HepG2 (cell line): ENCODE measurements around the gene POLR1C. TPM values are rescaled to one million over a fixed set of nuclear protein-coding genes. Genes with fewer than 3 reads are reported as not detected.

ENCODE experiments used
- ATAC-seq: fragments of 200-7000 bp; cut with Tn5 transposase; 3 replicates; pipeline ENCODE4 v1.9.1; 2020; ENCODE audit warnings: mild to moderate bottlenecking, moderate library complexity
- BruUV-seq: library from RNA; stranded (reverse); fragments of 400-500 nt; replicated peaks from 2 replicates; lab custom pipeline; 2021; lab: Mats Ljungman, UMichigan
- CTCF ChIA-PET: fragments of 300-600 bp; formaldehyde crosslinking; extraction: SDS; loops from one replicate; lab custom pipeline; 2021; ENCODE audit warnings: low total read pairs, inconsistent platforms, low intra/inter-chr PET ratio; lab: Yijun Ruan, JAX
- POLR2A ChIA-PET: fragments of 350-600 bp; sonication (Branson Sonifier 250); formaldehyde crosslinking; loops from one replicate; lab custom pipeline; 2020; ENCODE audit warnings: antibody characterized with exemption, inconsistent platforms; lab: Yijun Ruan, JAX
- DNase-seq: peaks from one replicate; pipeline ENCODE4 v3.0.0-alpha.2; 2015; ENCODE audit warnings: low spot score
- FAIRE-seq: peaks from 3 replicates; lab custom pipeline; 2011; peaks lifted over from hg19 to GRCh38; lab: Jason Lieb, UNC
- H2AFZ ChIP-seq: one replicate; pipeline ENCODE4 v1.6.1; 2011; ENCODE audit warnings: low read length, inconsistent platforms
- H3K27ac ChIP-seq: fragments of 300-600 bp; 3 replicates; pipeline ENCODE4 v1.8.0; 2011; ENCODE audit warnings: mixed run types, mild to moderate bottlenecking, mixed read lengths, low read length, inconsistent platforms; ENCODE audit not compliant: insufficient read depth; ENCODE audit errors: extremely low read length
- H3K27me3 ChIP-seq, 2 experiments: fragments of 200-600 bp in 1 of 2; 2 replicates in 1 of 2; 3 replicates in 1 of 2; pipeline versions ENCODE4 v1.6.0 to v1.8.0; 2011; ENCODE audit warnings: low read length in 2 of 2, mild to moderate bottlenecking in 2 of 2, moderate library complexity in 2 of 2, inconsistent platforms in 1 of 2; ENCODE audit not compliant: insufficient read depth in 2 of 2, control insufficient read depth in 1 of 2
- H3K36me3 ChIP-seq, 2 experiments: fragments of 200-600 bp in 1 of 2; replicated peaks in 1 of 2; 2 replicates in 1 of 2; 3 replicates in 1 of 2; pipeline versions ENCODE4 v1.5.1 to v1.8.0; 2011; ENCODE audit warnings: low read length in 2 of 2, inconsistent platforms in 1 of 2; ENCODE audit not compliant: insufficient read depth in 2 of 2, control insufficient read depth in 1 of 2
- H3K4me1 ChIP-seq: 2 replicates; pipeline ENCODE4 v1.5.1; 2012; ENCODE audit warnings: low read length, inconsistent platforms; ENCODE audit not compliant: insufficient read depth
- H3K4me2 ChIP-seq: 2 replicates; pipeline ENCODE4 v1.6.0; 2011; ENCODE audit warnings: low read depth, low read length, inconsistent platforms
- H3K4me3 ChIP-seq, 3 experiments: fragments of 200-600 bp in 1 of 3; sonication (generic), shearing (Covaris generic) in 1 of 3; replicated peaks in 1 of 3; 2 replicates each; pipeline ENCODE4 v1.5.1; 2011 to 2016; ENCODE audit warnings: low read length in 3 of 3, inconsistent platforms in 2 of 3, low read depth in 2 of 3, mild to moderate bottlenecking in 2 of 3, control low read depth in 1 of 3, mixed read lengths in 1 of 3; ENCODE audit not compliant: insufficient read depth in 1 of 3
- H3K79me2 ChIP-seq: one replicate; pipeline ENCODE4 v1.6.1; 2011; ENCODE audit warnings: low read length, inconsistent platforms; ENCODE audit not compliant: insufficient read depth
- H3K9ac ChIP-seq: 2 replicates; pipeline ENCODE4 v1.6.0; 2011; ENCODE audit warnings: mild to moderate bottlenecking, low read depth, low read length, inconsistent platforms; ENCODE audit not compliant: insufficient read depth
- H3K9me3 ChIP-seq: 2 replicates; pipeline ENCODE4 v1.5.1; 2012; ENCODE audit warnings: mild to moderate bottlenecking, low read length
- H4K20me1 ChIP-seq: 2 replicates; pipeline ENCODE4 v1.6.0; 2011; ENCODE audit warnings: inconsistent platforms, mild to moderate bottlenecking, low read length, moderate library complexity; ENCODE audit not compliant: insufficient read depth
- ATF4 ChIP-seq, 2 experiments: fragments of 450-650 bp in 1 of 2; sonication (generic) in 1 of 2; formaldehyde crosslinking; IDR thresholded peaks; 2 replicates each; pipeline versions ENCODE4 v1.5.0 to v1.8.0; 2020 to 2022; ENCODE audit warnings: mild to moderate bottlenecking in 1 of 2, missing genetic modification reagents in 1 of 2
- CBFB ChIP-seq: sonication (generic); formaldehyde crosslinking; IDR thresholded peaks from 2 replicates; pipeline ENCODE4 v1.4.0; 2020; ENCODE audit warnings: missing genetic modification reagents
- HDAC2 ChIP-seq: sonication (generic); formaldehyde crosslinking; IDR thresholded peaks from 2 replicates; pipeline ENCODE4 v1.4.0; 2020; ENCODE audit warnings: missing genetic modification reagents
- MXD1 ChIP-seq: sonication (generic); formaldehyde crosslinking; IDR thresholded peaks from 2 replicates; pipeline ENCODE4 v1.4.0; 2020; ENCODE audit warnings: mild to moderate bottlenecking, missing genetic modification reagents
- MYC ChIP-seq: sonication (generic); formaldehyde crosslinking; IDR thresholded peaks from 2 replicates; pipeline ENCODE4 v1.9.0; 2021; ENCODE audit warnings: missing genetic modification reagents, borderline replicate concordance
- POLR2AphosphoS2 ChIP-seq: IDR thresholded peaks from 2 replicates; pipeline ENCODE4 v1.6.1; 2011; ENCODE audit warnings: low read depth, low read length, improper control_type of control experiment
- RORA ChIP-seq: sonication (generic); formaldehyde crosslinking; IDR thresholded peaks from 2 replicates; pipeline ENCODE4 v1.5.0; 2020; ENCODE audit warnings: mild to moderate bottlenecking, missing genetic modification reagents, moderate library complexity
- SMYD3 ChIP-seq: sonication (generic); formaldehyde crosslinking; IDR thresholded peaks from 2 replicates; pipeline ENCODE4 v1.8.1; 2023; ENCODE audit warnings: mild to moderate bottlenecking, missing genetic modification reagents
- ZBTB4 ChIP-seq: sonication (generic); formaldehyde crosslinking; IDR thresholded peaks from 2 replicates; pipeline ENCODE4 v1.4.0; 2020; ENCODE audit warnings: missing genetic modification reagents, mild to moderate bottlenecking, borderline replicate concordance
- ZNF430 ChIP-seq: sonication (generic); formaldehyde crosslinking; IDR thresholded peaks from 2 replicates; pipeline ENCODE4 v1.9.0; 2021; ENCODE audit warnings: mild to moderate bottlenecking, missing genetic modification reagents
- ZNF589 ChIP-seq: sonication (generic); formaldehyde crosslinking; conservative IDR thresholded peaks from 2 replicates; pipeline ENCODE4 v1.8.0; 2022; ENCODE audit warnings: mild to moderate bottlenecking, moderate library complexity, missing genetic modification reagents
- ZNF709 ChIP-seq: sonication (generic); formaldehyde crosslinking; IDR thresholded peaks from 2 replicates; pipeline ENCODE4 v1.5.0; 2020; ENCODE audit warnings: mild to moderate bottlenecking, missing genetic modification reagents
- ZNF768 ChIP-seq: sonication (generic); formaldehyde crosslinking; IDR thresholded peaks from 2 replicates; pipeline ENCODE4 v1.4.0; 2020; ENCODE audit warnings: missing genetic modification reagents
- ZNF841 ChIP-seq: sonication (generic); formaldehyde crosslinking; IDR thresholded peaks from 2 replicates; pipeline ENCODE4 v1.8.1; 2023; ENCODE audit warnings: missing genetic modification reagents, borderline replicate concordance
- WGBS: methylation state at CpG from one replicate; pipeline ENCODE4 v1.1.6; 2017; ENCODE audit warnings: low lambda C conversion rate; 5-methylcytosine and 5-hydroxymethylcytosine counted together
- in situ Hi-C: cut with HindIII; loops from 2 replicates; pipeline ENCODE4 v1.10.0; 2017; ENCODE audit warnings: low pct_unique_long_range_greater_than_20kb; ENCODE audit not compliant: extremely low pct_ligation_motif_present
- intact Hi-C: fragments of 100-400 bp; cut with micrococcal nuclease; formaldehyde crosslinking; loops from one replicate; pipeline ENCODE4 v1.10.0; 2022; ENCODE audit not compliant: unreplicated experiment
- polyA plus RNA-seq, 8 experiments: library from polyadenylated mRNA; depleted of rRNA in 3 of 8; stranded (reverse) in 7 of 8; unstranded in 1 of 8; fragments of >200 nt; fragmentation: Illumina TruSeq in 4 of 8; extraction: Trizol in 4 of 8; gene quantifications; 2 replicates each; pipeline versions ENCODE4 v1.2.1 to v1.2.3, GENCODE V29; 2011 to 2016; ENCODE audit warnings: low read depth in 4 of 8, missing spikeins in 1 of 8, mixed read lengths in 1 of 8; ENCODE audit not compliant: insufficient read depth in 1 of 8
- total RNA-seq, 5 experiments: library from RNA; depleted of rRNA; stranded (reverse); fragments of >200 nt; fragmentation: Illumina TruSeq; extraction: Trizol; gene quantifications; 2 replicates each; pipeline ENCODE4 v1.2.3, GENCODE V29; 2016; ENCODE audit warnings: low read depth in 1 of 5
- TF ChIP-seq, protein P1 (sequence below): IDR thresholded peaks from 2 replicates; pipeline ENCODE4 v1.4.0; 2020; ENCODE audit warnings: mild to moderate bottlenecking, missing genetic modification reagents

The POLR1C gene
- total and polyA plus RNA-seq, 2 of the 13 experiments (the other 11 are each of a cell fraction or from before 2014, with no cell fraction given) = 62.6 to 72.2 TPM

DNA sequence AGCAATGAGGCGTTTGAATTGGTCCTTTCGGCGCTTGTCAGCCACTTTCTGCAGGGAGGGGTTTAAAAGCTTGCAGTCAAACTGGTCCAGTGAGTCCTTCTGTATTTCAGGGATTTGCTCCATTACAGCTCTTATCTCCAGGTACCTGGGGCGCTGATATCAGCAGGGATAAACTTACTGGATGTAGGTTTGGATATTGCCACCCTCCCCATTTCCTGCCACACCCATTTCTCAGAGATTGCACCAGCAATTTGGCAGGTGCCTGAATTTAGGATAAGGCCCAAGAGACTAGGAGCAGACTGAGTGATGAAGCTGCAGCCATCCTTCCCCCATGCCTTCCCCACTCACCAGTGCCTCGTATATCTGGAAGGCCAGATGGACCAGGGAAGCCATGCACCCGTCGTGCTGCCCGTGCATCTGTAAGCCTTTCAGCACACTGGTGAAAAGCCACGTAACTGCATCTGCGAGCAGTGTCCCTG, 7.6 kb downstream of the POLR1C start (continued):
- TF ChIP-seq ZBTB4 (CRISPR knock-in tag) (no peak), ZNF841 (no peak), ATF4 (CRISPR knock-in tag; IDR thresholded peaks at IDR 0.05) (no peak), ZNF768 (CRISPR knock-in tag) (no peak), CBFB (CRISPR knock-in tag) (no peak)

DNA sequence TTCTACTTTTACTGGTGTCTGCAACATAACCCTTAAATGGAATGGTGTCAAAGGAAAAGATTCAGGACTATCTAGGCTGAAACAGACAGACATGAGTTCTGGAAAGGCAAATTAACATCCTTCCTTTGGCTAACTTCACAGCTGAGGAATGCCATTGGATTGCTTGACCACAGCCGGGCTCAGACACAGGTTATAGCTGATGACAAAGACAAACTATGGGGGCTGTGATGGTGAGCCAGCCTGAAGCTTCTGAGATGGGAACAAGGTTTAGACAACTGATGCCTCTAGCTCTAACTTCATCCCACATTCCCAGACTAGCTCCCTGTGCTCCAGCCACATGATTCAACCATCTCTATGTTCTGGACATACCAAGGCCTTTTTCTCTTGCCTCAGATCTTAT, 15.3 kb downstream of the POLR1C start:
- in situ Hi-C loops (no loop called here), intact Hi-C loops (no loop called here)
- no peaks in the 10 kb centered on the region for H3K27me3 ChIP-seq
- H2AFZ ChIP-seq = no peak overlapping the region
- H3K9ac ChIP-seq = no peak overlapping the region
- H3K27ac ChIP-seq = no peak overlapping the region
- H3K4me2 ChIP-seq = no peak overlapping the region
- ChIA-PET CTCF (no interaction called here), POLR2A (no interaction called here)
- no peaks in the 10 kb centered on the region for H3K9me3 ChIP-seq
- no peak for ATAC-seq
- BruUV-seq = no TSS peak
- no peaks in the 10 kb centered on the region for H3K79me2 ChIP-seq
- no peaks in the 10 kb centered on the region for H4K20me1 ChIP-seq
- H3K4me1 ChIP-seq = no peaks in the 10 kb centered on the region
- H3K36me3 ChIP-seq = peaks cover 40 to 78% of the 10 kb centered on the region in 2 experiments
- FAIRE-seq = no peak
- 100% methylated on average over 1 of the region's 1 CpG for WGBS
- DNase-seq = no peak
- H3K4me3 ChIP-seq = no peak overlapping the region
- TF ChIP-seq RORA (CRISPR knock-in tag) (no peak), ZNF430 (CRISPR knock-in tag) (no peak), POLR2AphosphoS2 (no peak), SMYD3 (no peak), HDAC2 (no peak), ZNF709 (CRISPR knock-in tag) (no peak), MYC (CRISPR knock-in tag) (no peak), MXD1 (CRISPR knock-in tag) (no peak), ZNF589 (CRISPR knock-in tag) (no peak)
- TF ChIP-seq, protein P1, sequence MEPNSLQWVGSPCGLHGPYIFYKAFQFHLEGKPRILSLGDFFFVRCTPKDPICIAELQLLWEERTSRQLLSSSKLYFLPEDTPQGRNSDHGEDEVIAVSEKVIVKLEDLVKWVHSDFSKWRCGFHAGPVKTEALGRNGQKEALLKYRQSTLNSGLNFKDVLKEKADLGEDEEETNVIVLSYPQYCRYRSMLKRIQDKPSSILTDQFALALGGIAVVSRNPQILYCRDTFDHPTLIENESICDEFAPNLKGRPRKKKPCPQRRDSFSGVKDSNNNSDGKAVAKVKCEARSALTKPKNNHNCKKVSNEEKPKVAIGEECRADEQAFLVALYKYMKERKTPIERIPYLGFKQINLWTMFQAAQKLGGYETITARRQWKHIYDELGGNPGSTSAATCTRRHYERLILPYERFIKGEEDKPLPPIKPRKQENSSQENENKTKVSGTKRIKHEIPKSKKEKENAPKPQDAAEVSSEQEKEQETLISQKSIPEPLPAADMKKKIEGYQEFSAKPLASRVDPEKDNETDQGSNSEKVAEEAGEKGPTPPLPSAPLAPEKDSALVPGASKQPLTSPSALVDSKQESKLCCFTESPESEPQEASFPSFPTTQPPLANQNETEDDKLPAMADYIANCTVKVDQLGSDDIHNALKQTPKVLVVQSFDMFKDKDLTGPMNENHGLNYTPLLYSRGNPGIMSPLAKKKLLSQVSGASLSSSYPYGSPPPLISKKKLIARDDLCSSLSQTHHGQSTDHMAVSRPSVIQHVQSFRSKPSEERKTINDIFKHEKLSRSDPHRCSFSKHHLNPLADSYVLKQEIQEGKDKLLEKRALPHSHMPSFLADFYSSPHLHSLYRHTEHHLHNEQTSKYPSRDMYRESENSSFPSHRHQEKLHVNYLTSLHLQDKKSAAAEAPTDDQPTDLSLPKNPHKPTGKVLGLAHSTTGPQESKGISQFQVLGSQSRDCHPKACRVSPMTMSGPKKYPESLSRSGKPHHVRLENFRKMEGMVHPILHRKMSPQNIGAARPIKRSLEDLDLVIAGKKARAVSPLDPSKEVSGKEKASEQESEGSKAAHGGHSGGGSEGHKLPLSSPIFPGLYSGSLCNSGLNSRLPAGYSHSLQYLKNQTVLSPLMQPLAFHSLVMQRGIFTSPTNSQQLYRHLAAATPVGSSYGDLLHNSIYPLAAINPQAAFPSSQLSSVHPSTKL (CRISPR knock-in tag) = no peak
